Neural progenitor cell (in vitro differentiated cells): Measurements from ENCODE around the gene GSG1. TPM values are rescaled to one million over a fixed set of nuclear protein-coding genes. Genes with fewer than 3 reads are reported as not detected.
A peak's percentile ranks its signal among the peaks of the same experiment; 100 is the strongest.

Source experiments
- DNase-seq: peaks from one replicate; pipeline ENCODE4 v3.0.0-alpha.2; 2016; ENCODE audit warnings: low spot score
- H2AFZ ChIP-seq: fragments of 200-600 bp; sonication (generic); replicated peaks from 2 replicates; pipeline ENCODE4 v1.6.1; 2016; ENCODE audit warnings: antibody characterized with exemption
- H3F3A ChIP-seq: fragments of 200-600 bp; sonication (generic); 2 replicates; pipeline ENCODE4 v1.6.1; 2016; ENCODE audit warnings: antibody characterized with exemption, low read depth
- H3K27ac ChIP-seq: fragments of 200-600 bp; sonication (generic); 2 replicates; pipeline ENCODE4 v1.5.1; 2016; ENCODE audit warnings: mild to moderate bottlenecking
- H3K27me3 ChIP-seq: fragments of 200-600 bp; sonication (generic); 2 replicates; pipeline ENCODE4 v1.6.1; 2016; ENCODE audit warnings: mild to moderate bottlenecking, moderate library complexity
- H3K36me3 ChIP-seq: fragments of 200-600 bp; sonication (generic); 2 replicates; pipeline ENCODE4 v1.5.1; 2016
- H3K4me1 ChIP-seq: fragments of 200-600 bp; sonication (generic); 2 replicates; pipeline ENCODE4 v1.6.1; 2016; ENCODE audit warnings: mixed run types
- H3K4me2 ChIP-seq: fragments of 200-600 bp; sonication (generic); 2 replicates; pipeline ENCODE4 v1.6.1; 2016
- H3K4me3 ChIP-seq: fragments of 200-600 bp; sonication (generic); 2 replicates; pipeline ENCODE4 v1.5.1; 2016
- H3K79me2 ChIP-seq: fragments of 200-600 bp; sonication (generic); 2 replicates; pipeline ENCODE4 v1.6.1; 2016; ENCODE audit warnings: low read depth
- H3K9ac ChIP-seq: fragments of 200-600 bp; sonication (generic); 2 replicates; pipeline ENCODE4 v1.6.1; 2016
- H3K9me3 ChIP-seq: fragments of 200-600 bp; sonication (generic); 2 replicates; pipeline ENCODE4 v1.5.1; 2016; ENCODE audit warnings: low read depth
- H4K20me1 ChIP-seq: fragments of 200-600 bp; sonication (generic); 2 replicates; pipeline ENCODE4 v1.6.1; 2016; ENCODE audit warnings: low read depth
- H3K27ac Mint-ChIP-seq: 3 replicates; pipeline ENCODE4 v1.8.0; 2021; ENCODE audit warnings: mixed read lengths
- H3K27me3 Mint-ChIP-seq: 2 replicates; pipeline ENCODE4 v1.8.0; 2022; ENCODE audit warnings: low read depth, mild to moderate bottlenecking, inconsistent platforms, moderate library complexity, mixed read lengths; ENCODE audit not compliant: insufficient read depth
- H3K36me3 Mint-ChIP-seq: 3 replicates; pipeline ENCODE4 v1.8.0; 2021; ENCODE audit warnings: mixed read lengths
- H3K4me1 Mint-ChIP-seq: 3 replicates; pipeline ENCODE4 v1.8.0; 2021; ENCODE audit warnings: mixed read lengths
- H3K4me3 Mint-ChIP-seq: 3 replicates; pipeline ENCODE4 v1.8.0; 2021; ENCODE audit warnings: mild to moderate bottlenecking, moderate library complexity, mixed read lengths
- H3K9me3 Mint-ChIP-seq: 3 replicates; pipeline ENCODE4 v1.8.0; 2020; ENCODE audit warnings: mixed read lengths
- EZH2 ChIP-seq: fragments of 200-600 bp; sonication (generic); IDR thresholded peaks from 2 replicates; pipeline ENCODE4 v1.6.1; 2017; ENCODE audit warnings: antibody characterized with exemption, mild to moderate bottlenecking, moderate library complexity
- EZH2phosphoT487 ChIP-seq: fragments of 200-600 bp; sonication (generic); IDR thresholded peaks from 2 replicates; pipeline ENCODE4 v1.6.1; 2017; ENCODE audit warnings: antibody characterized with exemption
- total RNA-seq: library from RNA; depleted of rRNA; stranded (reverse); fragments of >200 nt; gene quantifications from 2 replicates; pipeline ENCODE4 v1.2.3, GENCODE V29; 2015; ENCODE audit warnings: low replicate concordance
- TF ChIP-seq, protein P1 (sequence below): fragments of 200-600 bp; sonication (generic); IDR thresholded peaks from 2 replicates; pipeline ENCODE4 v1.5.1; 2017; ENCODE audit warnings: antibody characterized with exemption, mild to moderate bottlenecking

The GSG1 gene
- total RNA-seq, 1 donor from 2014 or later = not detected

DNA sequence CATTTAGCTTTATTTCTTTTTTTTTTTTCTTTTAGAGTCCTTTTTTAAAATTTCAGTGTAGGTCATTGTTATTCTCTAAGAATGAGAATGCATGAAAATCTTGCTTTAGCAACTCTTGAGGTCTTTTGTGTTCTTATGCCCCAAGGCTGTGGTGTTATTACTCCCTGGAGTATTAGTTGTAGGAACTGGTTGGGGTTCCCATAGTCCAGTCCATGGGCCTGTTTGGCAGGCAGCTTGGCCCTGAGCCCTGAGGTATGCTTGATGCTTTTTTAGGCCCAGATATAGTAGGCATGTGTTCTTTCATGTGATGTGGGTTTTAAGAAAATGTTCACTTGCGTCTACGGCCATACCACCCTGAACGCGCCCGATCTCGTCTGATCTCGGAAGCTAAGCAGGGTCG is 57.7 kb downstream of the GSG1 start:
- peak overlapping the region; percentile 95 for H3K4me2 ChIP-seq
- H3K36me3 ChIP-seq = no peaks in the 10 kb centered on the region
- Mint-ChIP-seq H3K4me3 (peak overlapping the region; percentile 94), H3K27me3 (no peaks in the 10 kb centered on the region), H3K36me3 (peaks cover 4% of the 10 kb centered on the region), H3K27ac (no peak overlapping the region), H3K9me3 (no peaks in the 10 kb centered on the region), H3K4me1 (peaks cover 14% of the 10 kb centered on the region)
- H2AFZ ChIP-seq = no peak overlapping the region
- no peak for DNase-seq
- H3K9ac ChIP-seq = no peak overlapping the region
- no peak overlapping the region for H3K27ac ChIP-seq
- peaks cover 2% of the 10 kb centered on the region for H3F3A ChIP-seq
- peaks cover 9% of the 10 kb centered on the region for H3K27me3 ChIP-seq
- peaks cover 12% of the 10 kb centered on the region for H3K4me1 ChIP-seq
- H3K4me3 ChIP-seq = peak overlapping the region; percentile 71
- H3K79me2 ChIP-seq = peaks cover 30% of the 10 kb centered on the region
- H4K20me1 ChIP-seq = no peaks in the 10 kb centered on the region
- no peaks in the 10 kb centered on the region for H3K9me3 ChIP-seq
- TF ChIP-seq, protein P1, sequence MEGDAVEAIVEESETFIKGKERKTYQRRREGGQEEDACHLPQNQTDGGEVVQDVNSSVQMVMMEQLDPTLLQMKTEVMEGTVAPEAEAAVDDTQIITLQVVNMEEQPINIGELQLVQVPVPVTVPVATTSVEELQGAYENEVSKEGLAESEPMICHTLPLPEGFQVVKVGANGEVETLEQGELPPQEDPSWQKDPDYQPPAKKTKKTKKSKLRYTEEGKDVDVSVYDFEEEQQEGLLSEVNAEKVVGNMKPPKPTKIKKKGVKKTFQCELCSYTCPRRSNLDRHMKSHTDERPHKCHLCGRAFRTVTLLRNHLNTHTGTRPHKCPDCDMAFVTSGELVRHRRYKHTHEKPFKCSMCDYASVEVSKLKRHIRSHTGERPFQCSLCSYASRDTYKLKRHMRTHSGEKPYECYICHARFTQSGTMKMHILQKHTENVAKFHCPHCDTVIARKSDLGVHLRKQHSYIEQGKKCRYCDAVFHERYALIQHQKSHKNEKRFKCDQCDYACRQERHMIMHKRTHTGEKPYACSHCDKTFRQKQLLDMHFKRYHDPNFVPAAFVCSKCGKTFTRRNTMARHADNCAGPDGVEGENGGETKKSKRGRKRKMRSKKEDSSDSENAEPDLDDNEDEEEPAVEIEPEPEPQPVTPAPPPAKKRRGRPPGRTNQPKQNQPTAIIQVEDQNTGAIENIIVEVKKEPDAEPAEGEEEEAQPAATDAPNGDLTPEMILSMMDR = no peak
- TF ChIP-seq EZH2 (no peak), EZH2phosphoT487 (no peak)

DNA sequence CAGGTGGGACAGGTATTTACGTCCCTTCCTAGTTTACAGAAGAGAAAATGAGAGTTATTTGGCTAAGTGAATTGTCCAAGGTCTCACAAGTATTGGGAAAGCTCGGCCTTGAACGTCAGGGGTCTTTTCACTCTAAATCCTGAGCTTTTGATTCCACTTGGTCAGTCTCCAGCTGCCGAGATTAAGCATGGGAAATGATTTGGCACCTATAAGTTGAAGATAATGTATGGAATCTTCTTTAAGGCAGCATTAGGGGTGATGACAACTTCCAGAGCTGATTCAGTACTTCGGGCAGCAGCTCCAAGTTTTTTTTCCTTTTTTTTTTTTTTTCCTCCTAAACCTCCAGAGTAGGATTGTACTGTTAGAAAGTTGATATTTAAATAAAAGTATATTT is 58.6 kb downstream of the GSG1 start:
- peaks cover 30% of the 10 kb centered on the region for H3K79me2 ChIP-seq
- H4K20me1 ChIP-seq = no peaks in the 10 kb centered on the region
- H3K27ac ChIP-seq = no peak overlapping the region
- TF ChIP-seq, protein P1 = no peak
- no peak for TF ChIP-seq EZH2
- TF ChIP-seq EZH2phosphoT487 = no peak
- Mint-ChIP-seq H3K4me3 (peak overlapping the region; percentile 94), H3K36me3 (peaks cover 4% of the 10 kb centered on the region), H3K27ac (no peak overlapping the region), H3K9me3 (no peaks in the 10 kb centered on the region), H3K4me1 (peaks cover 11% of the 10 kb centered on the region), H3K27me3 (no peaks in the 10 kb centered on the region)
- peaks cover 9% of the 10 kb centered on the region for H3K27me3 ChIP-seq
- peak overlapping the region; percentile 95 for H3K4me2 ChIP-seq
- H3K36me3 ChIP-seq = no peaks in the 10 kb centered on the region
- H3K4me3 ChIP-seq = peak overlapping the region; percentile 71
- peaks cover 2% of the 10 kb centered on the region for H3F3A ChIP-seq
- H3K9ac ChIP-seq = no peak overlapping the region
- no peak for DNase-seq
- H3K9me3 ChIP-seq = no peaks in the 10 kb centered on the region
- H2AFZ ChIP-seq = peak overlapping the region; percentile 75
- peaks cover 12% of the 10 kb centered on the region for H3K4me1 ChIP-seq

DNA sequence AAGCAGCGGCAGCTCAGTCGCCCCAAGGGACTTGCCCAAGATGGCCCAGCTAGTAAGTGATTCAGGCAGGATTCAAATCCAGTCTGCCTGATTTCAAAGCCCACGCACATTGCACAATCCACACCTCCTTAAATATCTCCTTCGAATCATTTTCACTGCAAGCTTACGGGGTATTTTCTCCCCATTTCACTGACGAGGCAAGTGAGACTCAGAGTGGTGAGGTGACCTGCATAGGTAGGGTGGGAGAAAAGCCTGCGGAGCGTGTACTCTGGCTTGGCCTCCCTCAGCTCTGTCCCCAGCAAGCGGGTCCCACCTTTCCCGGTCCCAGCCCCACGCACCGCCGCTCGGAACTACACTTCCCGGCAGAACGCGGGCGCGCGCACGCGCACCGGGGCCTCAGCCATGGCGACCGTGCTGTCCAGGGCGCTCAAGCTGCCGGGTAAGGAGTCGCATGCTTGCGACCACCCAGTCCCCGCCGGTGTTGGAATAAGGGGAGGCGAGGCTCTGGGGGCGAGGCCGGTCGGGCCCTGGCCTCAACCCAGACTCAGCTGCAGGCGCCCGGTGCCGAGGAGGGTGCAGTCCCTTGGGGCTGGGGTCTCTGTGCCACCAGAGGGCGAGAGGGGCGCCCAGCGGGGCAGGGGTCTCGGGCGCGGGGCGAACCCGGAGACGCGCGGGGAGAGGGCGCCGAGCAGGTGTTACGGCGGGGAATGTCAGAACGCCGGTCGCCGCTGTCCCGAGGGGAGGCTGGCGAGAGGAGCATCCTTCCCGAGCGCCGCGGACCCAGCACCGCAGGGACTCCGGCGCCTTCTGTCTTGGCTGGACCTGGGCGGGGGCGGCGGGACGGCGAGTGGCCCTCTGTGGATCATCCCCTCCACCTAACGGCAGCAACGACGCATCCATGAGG is 59.2 kb downstream of the GSG1 start, which contains the start of gene FAM234B:
TSS of gene FAM234B (plus strand) at position 380 of the 904 bp plus-strand sequence. CDS start at position 403, 23 bp downstream.
- Histone ChIP-seq H3K4me3 (peak within 1 kb of the TSS; percentile 71), H3K79me2 (peaks cover 30% of the 10 kb centered on the region), H3K36me3 (no peaks in the 10 kb centered on the region), H3K27me3 (peaks cover 9% of the 10 kb centered on the region), H2AFZ (peak within 1 kb of the TSS; percentile 75), H3K4me1 (peaks cover 12% of the 10 kb centered on the region), H3K27ac (no peak within 1 kb of the TSS), H3K4me2 (peak within 1 kb of the TSS; percentile 95), H4K20me1 (no peaks in the 10 kb centered on the region), H3F3A (peaks cover 2% of the 10 kb centered on the region), H3K9me3 (no peaks in the 10 kb centered on the region), H3K9ac (no peak within 1 kb of the TSS)
- Mint-ChIP-seq H3K27me3 (no peaks in the 10 kb centered on the region), H3K27ac (peak within 1 kb of the TSS; percentile 32), H3K4me3 (peak within 1 kb of the TSS; percentile 94), H3K9me3 (no peaks in the 10 kb centered on the region), H3K36me3 (peaks cover 4% of the 10 kb centered on the region), H3K4me1 (peaks cover 14% of the 10 kb centered on the region)
- TF ChIP-seq EZH2 = peak; percentile 44
- TF ChIP-seq, protein P1 = peak; percentile 52
- TF ChIP-seq EZH2phosphoT487 = no peak
- peak; percentile 91 for DNase-seq
